Measurements from ENCODE around the gene DGKB.

The DGKB gene

DNA sequence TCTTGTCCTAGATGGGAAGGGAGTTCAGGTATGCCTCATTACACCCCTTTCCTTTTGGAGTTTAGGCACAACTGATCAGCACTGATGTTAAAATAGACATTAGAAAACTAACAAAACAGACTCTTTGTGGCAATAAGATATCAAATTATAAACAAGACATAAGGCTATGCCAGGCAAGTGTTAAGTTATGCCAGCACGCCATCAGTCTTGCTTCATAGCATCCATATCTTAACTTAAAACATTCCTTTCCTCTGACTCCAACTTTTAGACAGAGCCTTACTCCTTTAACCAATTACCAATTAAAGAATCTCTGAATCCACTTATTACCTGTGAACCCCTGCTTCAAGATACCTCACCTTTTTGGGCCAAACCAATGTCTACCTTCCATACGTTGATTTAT is 786.9 kb downstream of the DGKB start:
- DNase-seq (ENCODE audit: low read depth), result no peak

GRCh38 chr7:14104861-14105260 is 797.7 kb downstream of the DGKB start:
- no peak for DNase-seq (ENCODE audit: low read depth)

DNA sequence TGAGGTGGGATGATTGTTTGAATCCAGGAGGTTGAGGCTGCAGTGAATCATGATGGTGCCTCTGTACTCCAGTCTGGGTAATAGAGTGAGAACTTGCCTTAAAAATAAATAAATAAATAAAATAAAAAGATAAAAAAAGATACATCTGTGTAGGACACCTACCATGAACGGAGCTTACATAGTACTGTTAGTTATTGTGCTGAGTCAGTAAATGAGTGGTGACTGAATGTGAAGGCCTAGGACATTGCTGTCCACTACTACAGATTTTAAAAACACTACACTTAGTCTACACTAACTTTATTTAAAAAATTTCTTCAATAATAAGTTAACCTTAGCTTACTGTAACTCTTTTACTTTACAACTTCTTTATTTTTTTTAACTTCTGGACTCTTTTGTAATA is 806.4 kb downstream of the DGKB start:
- DNase-seq (ENCODE audit: low read depth), result no peak

- no peak for DNase-seq (ENCODE audit: low read depth)
Measured at GRCh38 chr7:14095233-14095950, 807.2 kb downstream of the DGKB start.

All from GM04503 (cell line).